Breast epithelium (tissue), 3 donors: ENCODE data around the gene PDZD2.

Source experiments
- POLR2A ChIP-seq: fragments of 450-650 bp; IDR thresholded peaks from one replicate; pipeline ENCODE4 v1.6.1; 2016; ENCODE audit warnings: antibody characterized with exemption, mild to moderate bottlenecking, moderate library complexity
- POLR2AphosphoS5 ChIP-seq, 3 donors: sonication (generic); formaldehyde crosslinking; IDR thresholded peaks; one replicate each; pipeline ENCODE4 v1.6.1; 2017; ENCODE audit warnings: antibody characterized with exemption in 3 of 3
- TF ChIP-seq, protein P1 (sequence below), 3 donors: fragments of 450-650 bp; IDR thresholded peaks; one replicate each; pipeline ENCODE4 v1.5.1; 2016 to 2017; ENCODE audit warnings: antibody characterized with exemption in 3 of 3, mild to moderate bottlenecking in 3 of 3, moderate library complexity in 3 of 3

DNA sequence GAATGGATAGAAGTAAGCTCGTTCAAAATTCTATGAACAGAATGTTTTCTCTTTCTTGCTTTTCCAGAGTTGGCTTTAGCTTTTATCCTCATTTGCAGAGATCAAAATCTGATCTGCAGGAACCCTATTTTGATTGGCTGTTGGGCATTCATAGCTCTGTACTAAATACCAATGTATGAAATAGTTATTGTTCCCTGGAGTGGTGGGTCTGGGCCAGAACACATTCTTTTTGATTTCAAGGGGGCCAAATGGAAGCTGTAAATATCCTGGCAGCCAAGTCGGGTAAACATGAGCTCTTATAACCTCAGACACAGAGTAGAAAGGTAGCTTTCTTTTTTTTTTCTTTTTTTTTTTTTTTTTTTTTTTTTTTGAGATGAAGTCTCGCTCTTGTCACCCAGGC is 241.5 kb downstream of the PDZD2 start:
- TF ChIP-seq, protein P1, sequence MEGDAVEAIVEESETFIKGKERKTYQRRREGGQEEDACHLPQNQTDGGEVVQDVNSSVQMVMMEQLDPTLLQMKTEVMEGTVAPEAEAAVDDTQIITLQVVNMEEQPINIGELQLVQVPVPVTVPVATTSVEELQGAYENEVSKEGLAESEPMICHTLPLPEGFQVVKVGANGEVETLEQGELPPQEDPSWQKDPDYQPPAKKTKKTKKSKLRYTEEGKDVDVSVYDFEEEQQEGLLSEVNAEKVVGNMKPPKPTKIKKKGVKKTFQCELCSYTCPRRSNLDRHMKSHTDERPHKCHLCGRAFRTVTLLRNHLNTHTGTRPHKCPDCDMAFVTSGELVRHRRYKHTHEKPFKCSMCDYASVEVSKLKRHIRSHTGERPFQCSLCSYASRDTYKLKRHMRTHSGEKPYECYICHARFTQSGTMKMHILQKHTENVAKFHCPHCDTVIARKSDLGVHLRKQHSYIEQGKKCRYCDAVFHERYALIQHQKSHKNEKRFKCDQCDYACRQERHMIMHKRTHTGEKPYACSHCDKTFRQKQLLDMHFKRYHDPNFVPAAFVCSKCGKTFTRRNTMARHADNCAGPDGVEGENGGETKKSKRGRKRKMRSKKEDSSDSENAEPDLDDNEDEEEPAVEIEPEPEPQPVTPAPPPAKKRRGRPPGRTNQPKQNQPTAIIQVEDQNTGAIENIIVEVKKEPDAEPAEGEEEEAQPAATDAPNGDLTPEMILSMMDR (IDR thresholded peaks at IDR 0.05) = no peak
- TF ChIP-seq POLR2AphosphoS5 (IDR thresholded peaks at IDR 0.05) (no peak), POLR2A (no peak)
